Measurements from ENCODE around the gene DHRS12.

The DHRS12 gene

DNA sequence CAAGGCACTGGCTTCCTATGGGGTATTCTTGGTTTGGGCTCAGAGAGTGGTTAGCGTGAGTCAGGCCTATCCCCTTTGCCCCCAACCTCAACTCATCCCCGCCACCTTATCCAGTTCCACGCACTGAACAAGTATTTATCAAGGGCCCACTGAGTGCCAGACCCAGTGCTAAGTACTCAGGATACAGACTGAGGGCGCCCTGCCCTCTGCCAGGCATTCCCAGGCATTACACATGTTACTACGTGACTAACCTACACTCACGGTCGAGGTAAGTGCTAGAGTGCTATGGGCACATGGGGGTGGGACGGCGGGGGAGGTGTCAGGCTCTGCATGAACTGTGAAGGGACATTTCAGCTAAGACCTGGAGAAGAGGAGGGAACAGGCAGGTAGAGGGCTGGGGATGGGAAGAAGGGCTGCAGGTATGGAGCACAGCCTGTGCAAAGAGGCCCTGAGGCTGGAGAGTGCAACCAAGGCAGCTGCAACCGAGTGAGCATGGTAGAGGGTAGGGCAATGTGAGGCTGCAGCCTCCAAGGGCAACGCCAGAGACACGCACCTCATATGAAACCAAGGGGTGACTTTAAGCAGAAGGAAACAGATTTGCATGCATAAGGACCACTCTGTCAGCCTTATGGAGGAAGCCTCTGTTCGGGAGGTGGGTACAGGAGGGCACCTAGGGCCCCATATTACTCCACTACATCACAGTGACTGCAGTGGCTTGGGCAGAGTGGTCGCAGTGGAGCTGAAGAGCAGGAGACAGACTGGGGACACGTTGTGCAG is 22.5 kb downstream of the DHRS12 start:
- Mint-ChIP-seq H3K27me3 (ENCODE audit: low read depth) (peaks cover 5% of the 10 kb centered on the region), H3K9me3 (no peaks in the 10 kb centered on the region), H3K36me3 (ENCODE audit: low read depth) (no peaks in the 10 kb centered on the region), H3K27ac (no peak overlapping the region), H3K4me1 (peaks cover 51% of the 10 kb centered on the region), H3K4me3 (no peak overlapping the region)
- TF ChIP-seq, protein P1, sequence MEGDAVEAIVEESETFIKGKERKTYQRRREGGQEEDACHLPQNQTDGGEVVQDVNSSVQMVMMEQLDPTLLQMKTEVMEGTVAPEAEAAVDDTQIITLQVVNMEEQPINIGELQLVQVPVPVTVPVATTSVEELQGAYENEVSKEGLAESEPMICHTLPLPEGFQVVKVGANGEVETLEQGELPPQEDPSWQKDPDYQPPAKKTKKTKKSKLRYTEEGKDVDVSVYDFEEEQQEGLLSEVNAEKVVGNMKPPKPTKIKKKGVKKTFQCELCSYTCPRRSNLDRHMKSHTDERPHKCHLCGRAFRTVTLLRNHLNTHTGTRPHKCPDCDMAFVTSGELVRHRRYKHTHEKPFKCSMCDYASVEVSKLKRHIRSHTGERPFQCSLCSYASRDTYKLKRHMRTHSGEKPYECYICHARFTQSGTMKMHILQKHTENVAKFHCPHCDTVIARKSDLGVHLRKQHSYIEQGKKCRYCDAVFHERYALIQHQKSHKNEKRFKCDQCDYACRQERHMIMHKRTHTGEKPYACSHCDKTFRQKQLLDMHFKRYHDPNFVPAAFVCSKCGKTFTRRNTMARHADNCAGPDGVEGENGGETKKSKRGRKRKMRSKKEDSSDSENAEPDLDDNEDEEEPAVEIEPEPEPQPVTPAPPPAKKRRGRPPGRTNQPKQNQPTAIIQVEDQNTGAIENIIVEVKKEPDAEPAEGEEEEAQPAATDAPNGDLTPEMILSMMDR (IDR thresholded peaks at IDR 0.05; ENCODE audit: unreplicated experiment in 3 of 3) = peak in 1 of 3 experiments; percentile 16

DNA sequence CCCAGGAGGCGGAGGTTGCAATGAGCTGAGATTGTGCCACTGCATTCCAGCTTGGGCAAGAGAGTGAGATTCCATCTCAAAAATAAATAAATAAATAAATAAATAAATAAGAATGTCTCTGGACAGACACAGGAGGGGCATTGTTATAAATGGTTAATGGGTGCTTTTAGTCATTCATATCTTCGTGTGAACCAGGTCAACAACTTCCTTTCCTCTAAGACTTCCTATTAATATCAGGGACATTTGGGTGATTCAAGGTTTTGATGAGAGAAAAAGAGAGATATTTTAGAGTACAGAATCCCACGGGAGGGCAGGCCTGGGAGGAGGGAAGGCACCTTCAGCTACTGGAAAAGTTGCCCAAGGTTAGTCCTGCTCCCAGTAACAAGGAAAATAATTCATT is 23.9 kb downstream of the DHRS12 start:
- Mint-ChIP-seq H3K27me3 (ENCODE audit: low read depth) (peaks cover 5% of the 10 kb centered on the region), H3K4me3 (no peak overlapping the region), H3K27ac (no peak overlapping the region), H3K9me3 (no peaks in the 10 kb centered on the region), H3K36me3 (ENCODE audit: low read depth) (no peaks in the 10 kb centered on the region), H3K4me1 (peaks cover 39% of the 10 kb centered on the region)
- TF ChIP-seq, protein P1 (IDR thresholded peaks at IDR 0.05; ENCODE audit: unreplicated experiment in 3 of 3) = no peak

DNA sequence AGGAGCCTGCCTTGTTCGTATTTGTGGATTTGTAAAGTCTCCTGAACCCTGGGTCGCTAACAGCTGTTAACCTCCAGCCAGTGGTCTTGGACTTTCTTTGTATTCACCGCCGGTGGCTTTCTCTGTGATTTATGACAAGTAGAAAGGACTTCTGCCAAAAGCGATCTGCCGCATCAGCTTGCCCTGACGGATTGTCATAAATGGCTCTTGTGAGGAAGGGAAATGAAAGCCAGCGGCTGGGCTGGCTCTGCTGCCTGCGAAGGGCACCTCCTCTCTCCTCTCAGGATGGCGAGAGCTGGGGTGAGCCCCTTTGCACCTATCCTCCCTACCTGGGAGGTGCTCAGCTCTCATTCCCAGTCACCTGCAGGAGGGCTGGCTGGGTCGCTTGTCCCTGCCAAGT is 25.6 kb downstream of the DHRS12 start:
- H3K27me3 Mint-ChIP-seq (ENCODE audit: low read depth) = peaks cover 5% of the 10 kb centered on the region
- H3K36me3 Mint-ChIP-seq (ENCODE audit: low read depth) = no peaks in the 10 kb centered on the region
- TF ChIP-seq, protein P1 (IDR thresholded peaks at IDR 0.05; ENCODE audit: unreplicated experiment in 3 of 3) = no peak
- no peaks in the 10 kb centered on the region for H3K9me3 Mint-ChIP-seq
- no peak overlapping the region for H3K4me3 Mint-ChIP-seq
- no peak overlapping the region for H3K27ac Mint-ChIP-seq
- peaks cover 32% of the 10 kb centered on the region for H3K4me1 Mint-ChIP-seq

DNA sequence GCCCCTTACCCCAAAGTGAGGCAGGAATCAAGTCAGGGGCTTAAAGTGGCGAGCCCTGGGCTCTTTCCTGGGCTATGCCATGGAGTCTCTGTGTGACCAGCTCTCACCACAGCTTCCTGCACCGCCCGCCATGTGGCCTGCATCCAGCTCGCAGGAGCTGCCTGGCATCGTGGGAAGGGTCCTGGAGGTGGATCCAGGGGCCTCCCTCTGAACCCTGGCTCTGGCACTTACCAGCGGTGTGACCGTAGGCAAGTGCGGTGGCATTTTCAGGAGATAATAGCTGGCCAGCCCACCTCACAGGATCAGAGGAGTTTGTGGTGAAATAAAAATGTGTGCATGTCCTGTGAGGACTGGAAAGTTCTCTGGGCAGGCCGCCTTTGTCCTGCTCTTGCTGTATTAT is 26.0 kb downstream of the DHRS12 start:
- H3K4me1 Mint-ChIP-seq = peaks cover 27% of the 10 kb centered on the region
- peaks cover 5% of the 10 kb centered on the region for H3K27me3 Mint-ChIP-seq (ENCODE audit: low read depth)
- no peaks in the 10 kb centered on the region for H3K9me3 Mint-ChIP-seq
- no peak overlapping the region for H3K27ac Mint-ChIP-seq
- H3K4me3 Mint-ChIP-seq = no peak overlapping the region
- no peaks in the 10 kb centered on the region for H3K36me3 Mint-ChIP-seq (ENCODE audit: low read depth)
- TF ChIP-seq, protein P1 (IDR thresholded peaks at IDR 0.05; ENCODE audit: unreplicated experiment in 3 of 3) = no peak

DNA sequence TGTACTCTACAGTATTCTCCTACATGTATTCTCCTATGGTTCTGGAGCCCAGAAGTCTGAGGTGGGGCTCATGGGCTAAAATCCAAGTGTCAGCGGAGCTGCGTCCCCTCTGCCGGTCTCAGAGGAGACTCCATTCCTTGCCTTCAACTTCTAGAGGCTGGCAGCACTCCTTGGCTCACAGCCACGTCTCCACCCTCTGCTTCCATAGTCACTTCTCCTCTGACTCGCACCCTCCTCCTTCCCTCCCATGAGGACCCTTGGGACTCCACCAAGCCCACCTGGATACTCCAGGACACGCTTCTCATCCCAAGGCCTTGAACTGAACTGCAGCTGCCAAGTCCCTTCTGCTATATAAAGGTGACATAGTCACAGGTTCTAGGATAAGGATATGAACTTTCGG is 27.8 kb downstream of the DHRS12 start:
- no peak overlapping the region for H3K27ac Mint-ChIP-seq
- peaks cover under 1% of the 10 kb centered on the region for H3K27me3 Mint-ChIP-seq (ENCODE audit: low read depth)
- H3K36me3 Mint-ChIP-seq (ENCODE audit: low read depth) = no peaks in the 10 kb centered on the region
- peaks cover 16% of the 10 kb centered on the region for H3K4me1 Mint-ChIP-seq
- no peaks in the 10 kb centered on the region for H3K9me3 Mint-ChIP-seq
- no peak overlapping the region for H3K4me3 Mint-ChIP-seq
- TF ChIP-seq, protein P1 (IDR thresholded peaks at IDR 0.05; ENCODE audit: unreplicated experiment in 3 of 3) = no peak

DNA sequence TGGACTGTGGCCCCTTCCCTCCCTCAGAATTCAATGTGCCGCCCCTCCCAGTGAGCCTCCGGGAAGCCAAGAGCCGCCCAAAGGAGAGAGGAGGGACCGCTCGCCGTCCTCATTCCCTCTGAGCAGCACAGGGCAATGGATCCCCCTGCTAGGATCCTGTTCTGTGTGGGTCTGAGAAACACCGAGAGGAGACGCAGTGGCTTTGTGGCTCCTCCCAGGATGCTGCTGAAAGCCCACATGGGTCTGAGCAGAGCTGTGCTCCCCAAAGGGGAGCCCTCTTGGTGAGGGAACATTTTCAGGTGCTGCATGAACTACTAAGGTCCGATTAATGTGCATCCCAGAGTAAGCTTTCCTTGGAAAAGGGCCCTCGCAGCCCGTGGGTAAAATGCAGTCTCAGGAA is 30.4 kb downstream of the DHRS12 start:
- H3K4me1 Mint-ChIP-seq = peaks cover 6% of the 10 kb centered on the region
- H3K27me3 Mint-ChIP-seq (ENCODE audit: low read depth) = no peaks in the 10 kb centered on the region
- H3K4me3 Mint-ChIP-seq = no peak overlapping the region
- no peaks in the 10 kb centered on the region for H3K9me3 Mint-ChIP-seq
- H3K36me3 Mint-ChIP-seq (ENCODE audit: low read depth) = no peaks in the 10 kb centered on the region
- H3K27ac Mint-ChIP-seq = no peak overlapping the region
- TF ChIP-seq, protein P1 (IDR thresholded peaks at IDR 0.05; ENCODE audit: unreplicated experiment in 3 of 3) = no peak
